Activated CD4-positive, alpha-beta T cell treated with anti-CD3 and anti-CD28 coated beads, Interleukin-2, Interleukin-6, amounts not matched to agents 100 ng/mL and 50 ng/mL, durations not matched to agents 16 hours and 8 hours (primary cell): Measurements from ENCODE around the gene TRIM49D1.
"Not testable (repeated sequence)": the region's sequence is repeated elsewhere in the genome, so short reads cannot be mapped to it uniquely, and the experiment has no call there.

Source experiments
- DNase-seq: peaks from one replicate; pipeline ENCODE4 v3.0.0-alpha.2; 2020

Gene TRIM49D1

DNA sequence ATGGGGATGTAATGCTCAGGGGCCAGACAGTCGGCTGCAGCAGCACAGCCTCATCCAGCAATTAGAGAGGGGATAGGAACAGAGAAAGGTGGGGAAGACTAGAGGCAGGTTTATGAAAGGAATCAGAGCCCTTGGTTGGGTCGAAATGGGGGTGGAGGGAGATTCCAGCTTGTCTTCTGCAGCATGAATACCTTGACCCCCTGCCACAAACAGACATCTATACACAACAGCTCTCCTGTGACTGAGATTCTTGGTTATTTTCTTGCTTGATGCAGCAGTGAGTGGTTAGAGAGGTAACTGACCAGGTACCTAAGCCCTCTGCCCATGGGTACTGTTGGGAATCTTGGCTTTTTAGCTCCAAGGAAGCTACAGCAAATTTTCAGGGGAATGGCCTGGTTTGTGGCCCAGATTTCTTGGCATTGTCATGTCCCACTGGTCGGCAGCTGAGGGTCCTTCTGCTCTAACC, at the start of gene TRIM49D1:
Gene TRIM49D1, minus strand, starts transcription at position 51 of the 466 bp plus-strand sequence. CDS start 4,535 bp downstream, outside the sequence.
- no peak for DNase-seq

GRCh38 chr11:89965737-89966136, 43.7 kb upstream of the TRIM49D1 start, which contains the start of gene TRIM64:
TSS of gene TRIM64 (plus strand) at chr11:89966037. CDS start at chr11:89968504, 2,467 bp downstream.
- not testable (repeated sequence) for DNase-seq

DNA sequence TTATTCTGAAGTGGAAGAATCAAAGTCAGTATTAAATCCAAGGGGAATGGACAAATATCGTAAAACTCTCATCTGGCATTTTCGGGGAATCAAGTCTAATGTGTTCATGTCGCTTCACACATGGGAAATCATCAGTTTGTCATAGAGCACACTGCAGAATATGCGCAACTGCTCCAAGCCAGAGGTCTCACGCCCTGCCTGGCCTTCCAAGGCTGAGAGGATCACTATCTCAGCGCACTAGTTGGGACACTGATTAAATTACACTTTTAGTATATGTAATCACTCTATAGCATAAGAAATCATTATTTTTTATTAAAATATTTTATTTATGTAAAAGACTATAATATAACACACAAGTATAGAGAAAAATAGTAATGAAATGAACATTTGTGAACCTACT, 38.8 kb upstream of the TRIM49D1 start:
- DNase-seq: not testable (repeated sequence)

GRCh38 chr11:89923764-89924163, 1.7 kb upstream of the TRIM49D1 start, which contains the start of gene TRIM49D2:
TSS of gene TRIM49D2 (plus strand) at chr11:89924064. CDS start at chr11:89926762, 2,698 bp downstream.
- not testable (repeated sequence) for DNase-seq

DNA sequence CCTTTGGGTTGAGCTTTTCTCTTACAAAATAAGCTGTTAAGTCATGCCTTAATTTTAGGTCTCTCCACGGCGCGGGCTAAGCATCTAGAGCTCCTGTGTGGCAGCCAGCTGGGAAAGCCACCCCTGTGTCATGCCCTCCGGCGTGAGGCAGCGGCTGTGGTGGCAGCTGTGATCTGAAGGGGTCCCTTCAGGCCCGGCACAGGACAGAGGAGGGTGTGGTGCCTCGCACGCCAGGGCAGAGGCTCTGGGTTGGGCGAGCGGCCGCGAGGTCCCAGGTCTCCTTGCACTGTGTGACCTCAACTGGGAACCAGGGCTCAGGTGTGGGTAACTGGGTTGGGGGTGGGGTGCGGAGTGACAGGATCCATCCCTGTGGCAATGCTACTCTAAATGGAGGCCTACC, 21.2 kb downstream of the TRIM49D1 start:
- not testable (repeated sequence) for DNase-seq

DNA sequence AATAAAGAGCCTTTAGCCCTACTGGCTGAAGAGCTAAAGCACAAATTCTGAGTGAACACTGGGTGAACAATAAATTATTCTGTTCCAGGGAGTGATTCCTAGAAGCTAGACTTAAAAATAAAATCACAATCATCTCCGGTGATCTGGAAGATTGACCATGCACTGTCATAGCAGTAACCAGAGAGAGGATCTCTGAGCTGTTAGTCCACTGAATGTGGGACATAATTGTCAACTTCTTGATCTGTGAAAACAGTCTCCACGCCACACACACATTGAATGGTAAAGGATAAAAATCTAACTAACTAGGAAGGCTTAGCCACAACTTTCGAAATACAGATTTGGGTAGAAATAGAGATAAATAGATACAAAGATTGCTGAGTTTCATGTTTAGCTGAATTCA, 28.8 kb downstream of the TRIM49D1 start:
- DNase-seq: not testable (repeated sequence)

- not testable (repeated sequence) for DNase-seq
Measured at GRCh38 chr11:89877511-89877910, 44.5 kb downstream of the TRIM49D1 start.

GRCh38 chr11:89872588-89872987, 49.5 kb downstream of the TRIM49D1 start:
- DNase-seq: not testable (repeated sequence)

GRCh38 chr11:89865223-89865622, 56.8 kb downstream of the TRIM49D1 start:
- DNase-seq: not testable (repeated sequence)

GRCh38 chr11:89863906-89864704, 57.9 kb downstream of the TRIM49D1 start:
- not testable (repeated sequence) for DNase-seq
